ENCODE measurements around the gene TXN2.

The TXN2 gene

GRCh38 chr22:36480941-36481392 is 473 bp downstream of the TXN2 start:
- no peak for DNase-seq

- DNase-seq: no peak
These were observed 2.5 kb downstream of the TXN2 start for GRCh38 chr22:36478966-36479365.

GRCh38 chr22:36475341-36475740 is 6.1 kb downstream of the TXN2 start:
- no peak for DNase-seq

DNA sequence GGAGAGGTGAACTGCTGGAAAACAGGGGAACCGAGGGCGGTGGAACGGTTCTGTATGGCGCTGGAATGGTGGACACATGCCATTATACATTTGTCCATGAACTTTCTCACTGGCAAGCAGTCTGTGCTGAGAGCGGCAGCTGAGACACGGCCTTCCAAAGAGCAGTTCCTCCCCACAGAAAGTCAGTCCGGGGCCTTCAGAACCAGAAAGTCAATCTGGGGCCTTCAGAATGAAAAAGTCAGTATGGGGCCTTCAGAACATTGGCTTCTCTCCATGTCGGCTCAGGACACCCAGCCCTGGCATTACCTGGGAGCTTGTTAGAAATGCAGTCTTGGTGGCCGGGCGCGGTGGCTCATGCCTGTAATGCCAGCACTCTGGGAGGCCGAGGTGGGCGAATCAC is 8.8 kb downstream of the TXN2 start:
- no peak for DNase-seq

DNA sequence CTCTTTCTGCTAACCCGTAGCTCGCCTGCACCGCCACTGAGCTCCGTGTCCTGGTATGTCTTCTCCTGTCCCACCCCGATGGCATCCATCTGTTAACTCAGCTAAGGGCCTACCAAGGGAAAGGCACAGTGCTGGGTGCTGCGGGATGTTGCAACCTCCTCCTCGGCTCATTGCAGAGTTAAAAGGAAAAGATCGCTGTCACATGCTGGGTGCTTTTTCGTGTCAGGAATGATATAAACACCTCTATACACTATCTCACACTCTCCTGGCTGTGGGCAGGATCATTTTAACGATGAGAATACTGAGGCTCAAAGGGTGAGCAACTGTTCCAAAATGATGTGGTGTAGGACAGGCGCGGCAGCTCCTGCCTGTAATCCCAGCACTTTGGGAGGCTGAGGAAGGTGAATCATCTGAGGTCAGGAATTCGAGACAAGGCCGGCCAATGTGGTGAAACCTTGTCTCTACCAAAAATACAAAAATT is 10.1 kb downstream of the TXN2 start:
- DNase-seq: no peak

DNA sequence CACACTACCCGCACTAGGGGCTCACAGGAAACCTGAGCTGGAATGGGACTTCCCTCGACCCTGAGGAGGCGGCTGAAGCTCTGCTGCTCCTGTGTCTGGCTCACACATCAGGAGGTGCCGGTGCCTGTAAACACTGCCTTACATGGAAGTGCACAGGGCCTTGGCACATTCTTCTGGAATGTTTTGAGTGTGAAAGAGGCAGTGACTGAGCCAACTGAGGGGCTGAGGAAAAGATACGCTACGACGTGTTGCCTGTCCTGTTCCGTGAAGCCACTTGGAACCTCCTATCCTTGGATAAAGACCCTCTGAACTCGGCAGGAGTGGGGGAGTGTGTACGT is 10.5 kb downstream of the TXN2 start:
- DNase-seq: no peak

GRCh38 chr22:36470162-36470993 is 11.1 kb downstream of the TXN2 start:
- DNase-seq: peak; percentile 86

GRCh38 chr22:36469094-36469710 is 12.2 kb downstream of the TXN2 start:
- DNase-seq: no peak

DNA sequence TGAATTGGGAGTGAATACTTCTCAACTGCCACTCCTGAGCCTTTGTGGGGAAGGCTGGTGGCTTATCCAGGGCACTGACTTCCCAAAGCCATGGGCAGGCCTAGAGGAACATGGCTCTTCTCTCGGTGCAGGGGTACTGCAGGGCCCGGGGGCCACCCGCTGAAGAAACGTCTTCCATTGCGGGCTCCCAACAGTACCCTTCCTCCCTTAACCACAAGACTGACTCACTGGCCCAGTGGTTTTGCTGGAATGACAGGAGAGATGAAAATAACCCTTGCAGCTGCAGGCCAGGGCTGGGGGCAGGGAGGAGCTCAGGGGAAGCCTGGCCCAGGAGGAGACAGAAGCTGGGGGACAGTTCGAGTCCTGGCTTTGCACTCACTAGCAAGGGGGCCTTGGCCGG is 13.5 kb downstream of the TXN2 start:
- DNase-seq: peak; percentile 39

DNA sequence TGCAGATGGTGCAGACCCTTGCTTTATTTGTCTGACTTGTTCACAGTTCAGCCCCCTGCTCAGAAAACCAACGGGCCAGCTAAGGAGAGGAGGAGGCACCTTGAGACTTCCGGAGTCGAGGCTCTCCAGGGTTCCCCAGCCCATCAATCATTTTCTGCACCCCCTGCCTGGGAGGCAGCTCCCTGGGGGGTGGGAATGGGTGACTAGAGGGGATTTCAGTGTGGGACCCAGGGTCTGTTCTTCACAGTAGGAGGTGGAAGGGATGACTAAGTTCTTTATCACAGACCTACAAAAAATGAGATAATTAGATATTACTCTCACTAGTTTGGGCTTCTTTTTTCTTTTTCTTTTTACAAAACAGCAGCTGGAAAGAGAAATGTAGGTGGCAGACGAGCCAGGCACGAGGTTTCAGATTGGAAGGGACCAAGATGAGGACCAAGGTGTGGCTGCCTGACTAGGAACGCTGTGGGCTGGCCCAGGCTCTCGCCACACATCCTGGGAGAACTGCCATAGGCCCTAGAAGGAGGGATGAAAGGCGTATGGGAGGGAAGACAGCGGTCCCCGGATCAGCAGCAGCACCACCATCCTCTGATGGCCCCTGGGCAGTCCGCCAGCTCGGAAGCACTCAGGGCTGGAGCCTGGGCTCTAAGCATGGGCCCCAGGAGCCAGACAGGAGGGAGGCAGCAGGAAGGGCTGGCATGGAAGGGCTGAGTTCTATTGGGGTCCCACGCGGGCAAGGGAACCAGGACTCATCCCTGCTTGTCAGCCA is 14.2 kb downstream of the TXN2 start:
- no peak for DNase-seq

- DNase-seq: no peak
These were observed 15.2 kb downstream of the TXN2 start for GRCh38 chr22:36466258-36466657.

DNA sequence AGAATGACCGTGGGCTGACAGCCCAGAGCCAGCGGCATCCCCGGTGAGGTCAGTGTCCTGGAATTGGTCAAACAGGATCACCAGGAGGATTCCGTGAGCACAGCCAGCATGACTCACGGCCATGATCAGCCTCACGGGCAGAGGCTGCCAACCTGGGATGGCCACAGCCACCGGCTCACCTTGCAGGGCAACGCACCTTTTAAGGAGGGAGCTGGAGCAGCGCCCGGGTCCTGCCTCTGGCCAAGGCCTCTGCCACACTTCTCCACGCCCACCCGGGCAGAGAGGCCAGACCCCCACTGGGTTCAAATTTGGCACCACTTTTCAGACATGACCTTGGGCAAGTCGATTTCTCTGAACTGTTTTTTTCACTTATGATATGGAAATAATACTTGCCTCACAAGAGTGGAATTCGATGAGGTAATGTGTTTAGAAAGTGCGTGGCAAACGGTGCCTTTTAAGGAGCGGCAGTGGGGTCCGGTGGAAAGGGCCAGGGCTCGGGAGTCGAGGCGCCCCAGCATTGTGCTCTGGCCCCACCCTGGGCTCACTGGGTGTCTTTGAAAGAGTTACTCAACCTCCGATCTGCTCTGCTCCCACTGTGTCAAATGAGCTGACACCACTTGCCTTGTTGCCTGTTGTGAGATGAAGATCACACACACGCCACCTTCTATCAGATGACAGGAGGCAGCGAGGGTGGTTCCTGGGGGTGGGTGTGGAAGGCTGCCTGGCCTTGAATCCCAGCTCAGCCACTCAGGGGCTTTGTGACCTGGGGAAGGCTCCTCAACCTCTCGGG is 16.0 kb downstream of the TXN2 start:
- no peak for DNase-seq

DNA sequence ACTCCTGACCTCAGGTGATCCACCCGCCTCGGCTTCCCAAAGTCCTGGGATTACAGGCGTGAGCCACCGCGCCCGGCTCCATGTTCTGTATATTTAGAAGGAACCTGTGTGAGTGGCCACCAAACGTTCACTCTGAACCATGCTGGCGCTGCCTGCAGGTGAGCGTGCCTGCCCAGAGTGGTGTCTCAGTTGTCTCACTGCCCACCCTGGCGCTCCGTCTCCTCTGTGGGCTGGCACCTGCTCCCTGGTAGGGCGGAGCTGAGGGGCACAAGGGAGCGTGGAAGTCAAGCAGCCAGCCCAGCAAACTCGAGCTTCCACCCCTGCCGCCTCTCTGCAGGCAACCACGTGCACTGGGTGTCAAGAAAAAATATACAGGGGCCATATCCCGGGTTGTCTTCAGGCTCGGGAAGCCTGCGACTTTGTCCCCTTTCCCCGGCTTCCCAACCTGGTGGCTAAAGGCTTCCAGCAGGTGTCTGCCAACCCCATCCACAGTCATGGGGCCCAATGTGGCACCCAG is 16.7 kb downstream of the TXN2 start:
- no peak for DNase-seq

- DNase-seq: no peak
These were observed 17.7 kb downstream of the TXN2 start for GRCh38 chr22:36463783-36464184.

DNA sequence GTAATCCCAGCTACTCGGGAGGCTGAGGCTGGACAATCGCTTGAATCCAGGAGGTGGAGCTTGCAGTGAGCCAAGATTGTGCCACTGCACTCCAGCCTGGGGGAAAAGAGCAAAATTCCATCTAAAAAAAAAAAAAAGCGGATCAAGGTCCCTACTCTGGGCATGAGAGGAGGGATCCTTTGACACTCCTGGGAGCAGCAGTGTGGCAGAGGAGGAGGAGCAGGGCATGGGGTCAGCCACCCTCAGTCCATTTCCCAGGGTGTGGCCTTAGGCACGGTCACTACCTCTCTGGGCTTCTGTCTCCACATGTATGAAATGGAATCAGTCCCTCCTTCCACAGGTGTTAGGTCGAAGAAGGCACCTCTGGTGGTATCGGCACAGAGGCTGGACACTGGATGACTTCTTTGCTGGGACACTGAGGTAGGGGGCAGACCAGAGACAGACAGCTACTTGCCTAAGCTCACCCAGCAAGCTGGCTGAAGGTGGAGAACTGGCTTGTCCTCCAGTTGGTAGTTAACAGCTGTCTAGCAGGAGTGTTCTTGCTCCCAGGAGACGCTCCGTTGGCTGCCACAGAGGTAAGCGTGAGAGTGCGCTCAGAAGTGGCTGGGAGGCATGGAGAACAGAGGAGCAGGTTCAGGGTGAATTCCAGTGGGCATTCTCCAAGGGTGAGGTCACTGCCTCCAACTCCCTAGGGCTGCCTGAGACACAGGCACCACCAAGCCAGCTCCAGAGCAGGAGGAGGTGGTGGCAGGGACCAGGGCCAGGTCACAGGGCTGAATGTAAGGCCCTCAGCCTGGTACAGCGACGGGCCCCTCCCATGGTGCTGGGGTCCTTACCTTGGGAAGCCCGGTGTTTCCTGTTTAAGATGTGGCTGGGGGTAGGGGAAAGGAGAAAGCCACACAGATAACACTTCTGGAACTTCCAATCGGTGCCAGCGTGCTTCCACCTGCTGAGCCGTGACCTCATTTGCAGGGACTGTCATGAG is 19.5 kb downstream of the TXN2 start:
- no peak for DNase-seq

- DNase-seq: no peak
These were observed 21.2 kb downstream of the TXN2 start for GRCh38 chr22:36460202-36460601.

- DNase-seq: no peak
These were observed 23.6 kb downstream of the TXN2 start for GRCh38 chr22:36457688-36458450.

DNA sequence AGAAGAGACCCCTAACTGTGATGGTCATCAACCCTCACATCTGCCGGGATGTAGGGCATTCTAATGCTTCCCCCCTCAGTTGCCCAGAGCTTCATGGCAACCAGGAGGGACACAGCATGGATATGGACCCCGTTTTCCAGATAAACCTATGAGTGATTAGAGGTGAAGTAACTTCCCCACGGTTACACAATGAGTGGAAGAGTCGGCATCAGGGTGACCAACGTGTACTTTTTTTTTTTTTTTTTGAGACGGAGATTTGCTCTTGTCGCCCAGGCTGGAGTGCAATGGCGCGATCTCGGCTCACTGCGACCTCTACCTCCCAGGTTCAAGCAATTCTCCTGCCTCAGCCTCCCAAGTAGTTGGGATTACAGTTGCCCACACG is 25.0 kb downstream of the TXN2 start:
- no peak for DNase-seq

GRCh38 chr22:36455571-36456463 is 25.6 kb downstream of the TXN2 start:
- DNase-seq: no peak

Measured in activated CD4-positive, alpha-beta T cell treated with anti-CD3 and anti-CD28 coated beads for 48 hours (primary cell).